H9 (cell line): ENCODE data around the gene ORAI2. TPM values are rescaled to one million over a fixed set of nuclear protein-coding genes. Genes with fewer than 3 reads are reported as not detected.

Experiments
- DNase-seq: peaks from one replicate; pipeline ENCODE4 v3.0.0-alpha.2; 2017
- H2AFZ ChIP-seq: one replicate; pipeline ENCODE4 v1.6.1; 2013; ENCODE audit warnings: mild to moderate bottlenecking, low read length, control low read depth, moderate library complexity
- H2AK5ac ChIP-seq: 2 replicates; pipeline ENCODE4 v1.6.1; 2013; ENCODE audit warnings: low read length, control low read depth, mixed read lengths; ENCODE audit not compliant: insufficient read length
- H2BK120ac ChIP-seq: one replicate; pipeline ENCODE4 v1.6.1; 2013; ENCODE audit warnings: low read depth, mild to moderate bottlenecking, low read length, control low read depth, inconsistent platforms; ENCODE audit not compliant: poor library complexity, severe bottlenecking
- H2BK12ac ChIP-seq: 2 replicates; pipeline ENCODE4 v1.6.1; 2013; ENCODE audit warnings: low read length, control low read depth, mixed read lengths, low read depth; ENCODE audit not compliant: insufficient read length
- H2BK15ac ChIP-seq: 2 replicates; pipeline ENCODE4 v1.6.1; 2013; ENCODE audit warnings: low read depth, low read length, control low read depth
- H2BK20ac ChIP-seq: one replicate; pipeline ENCODE4 v1.6.1; 2013; ENCODE audit warnings: low read depth, mild to moderate bottlenecking, low read length, control low read depth, inconsistent platforms; ENCODE audit not compliant: poor library complexity, severe bottlenecking
- H2BK5ac ChIP-seq: 2 replicates; pipeline ENCODE4 v1.6.1; 2013; ENCODE audit warnings: low read length, control low read depth, mixed read lengths; ENCODE audit not compliant: insufficient read length
- H3K14ac ChIP-seq: 2 replicates; pipeline ENCODE4 v1.6.1; 2013; ENCODE audit warnings: low read length, control low read depth; ENCODE audit not compliant: insufficient read depth
- H3K18ac ChIP-seq: 2 replicates; pipeline ENCODE4 v1.6.1; 2013; ENCODE audit warnings: low read depth, mild to moderate bottlenecking, mixed read lengths, low read length, control low read depth; ENCODE audit not compliant: insufficient read length
- H3K23ac ChIP-seq: 2 replicates; pipeline ENCODE4 v1.6.1; 2013; ENCODE audit warnings: low read length, control low read depth, mixed read lengths, low read depth; ENCODE audit not compliant: insufficient read length
- H3K23me2 ChIP-seq: 2 replicates; pipeline ENCODE4 v1.6.1; 2013; ENCODE audit warnings: low read depth, mild to moderate bottlenecking, mixed read lengths, low read length, control low read depth; ENCODE audit not compliant: insufficient read length, poor library complexity, severe bottlenecking
- H3K27ac ChIP-seq: 2 replicates; pipeline ENCODE4 v1.5.1; 2013; ENCODE audit warnings: low read length, control low read depth, mixed read lengths, low read depth; ENCODE audit not compliant: insufficient read length
- H3K27me3 ChIP-seq: 2 replicates; pipeline ENCODE4 v1.6.1; 2013; ENCODE audit warnings: low read length, control low read depth, inconsistent platforms; ENCODE audit not compliant: insufficient read depth
- H3K4ac ChIP-seq: 2 replicates; pipeline ENCODE4 v1.6.1; 2013; ENCODE audit warnings: low read depth, mild to moderate bottlenecking, control low read depth, inconsistent platforms, low read length, moderate library complexity
- H3K4me1 ChIP-seq: 2 replicates; pipeline ENCODE4 v1.6.1; 2013; ENCODE audit warnings: low read length, control low read depth, inconsistent platforms; ENCODE audit not compliant: insufficient read depth
- H3K4me2 ChIP-seq: 2 replicates; pipeline ENCODE4 v1.6.1; 2013; ENCODE audit warnings: low read length, control low read depth, mixed read lengths; ENCODE audit not compliant: insufficient read length, insufficient read depth
- H3K56ac ChIP-seq: 2 replicates; pipeline ENCODE4 v1.6.1; 2013; ENCODE audit warnings: low read depth, mild to moderate bottlenecking, mixed read lengths, low read length, control low read depth; ENCODE audit not compliant: insufficient read length
- H3K79me1 ChIP-seq: 2 replicates; pipeline ENCODE4 v1.6.1; 2013; ENCODE audit warnings: low read depth, mild to moderate bottlenecking, moderate library complexity, low read length, control low read depth, inconsistent platforms; ENCODE audit not compliant: insufficient read depth, poor library complexity, severe bottlenecking
- H3K79me2 ChIP-seq: 2 replicates; pipeline ENCODE4 v1.6.1; 2013; ENCODE audit warnings: low read length, control low read depth, inconsistent platforms; ENCODE audit not compliant: insufficient read depth
- H3K9ac ChIP-seq: 2 replicates; pipeline ENCODE4 v1.6.1; 2013; ENCODE audit warnings: low read length, control low read depth, mixed read lengths; ENCODE audit not compliant: insufficient read length; ENCODE audit errors: extremely low read depth
- H3K9me3 ChIP-seq: one replicate; pipeline ENCODE4 v1.6.1; 2013; ENCODE audit warnings: low read depth, low read length, inconsistent platforms; ENCODE audit not compliant: control insufficient read depth
- H3T11ph ChIP-seq: one replicate; pipeline ENCODE4 v1.6.1; 2013; ENCODE audit warnings: mild to moderate bottlenecking, low read length, control low read depth, inconsistent platforms
- H4K20me1 ChIP-seq: one replicate; pipeline ENCODE4 v1.6.1; 2013; ENCODE audit not compliant: control insufficient read depth, insufficient read length, insufficient read depth
- H4K5ac ChIP-seq: 2 replicates; pipeline ENCODE4 v1.6.1; 2013; ENCODE audit warnings: low read depth, mild to moderate bottlenecking, mixed read lengths, low read length, control low read depth; ENCODE audit not compliant: insufficient read length
- H4K8ac ChIP-seq: replicated peaks from 2 replicates; pipeline ENCODE4 v1.6.1; 2013; ENCODE audit warnings: low read length, control low read depth, mixed read lengths, low read depth; ENCODE audit not compliant: insufficient read length
- H4K91ac ChIP-seq: 2 replicates; pipeline ENCODE4 v1.6.1; 2013; ENCODE audit warnings: low read depth, mild to moderate bottlenecking, moderate library complexity, mixed read lengths, low read length, control low read depth; ENCODE audit not compliant: insufficient read length
- H3K27ac Mint-ChIP-seq, 3 experiments: 2 replicates in 2 of 3; 3 replicates in 1 of 3; pipeline ENCODE4 v1.8.0; 2020 to 2021; ENCODE audit warnings: mixed read lengths in 3 of 3, mild to moderate bottlenecking in 1 of 3, moderate library complexity in 1 of 3
- H3K27me3 Mint-ChIP-seq: 2 replicates; pipeline ENCODE4 v1.8.0; 2021; ENCODE audit warnings: low read depth, mild to moderate bottlenecking, moderate library complexity, mixed read lengths
- H3K36me3 Mint-ChIP-seq, 3 experiments: 2 replicates in 2 of 3; 3 replicates in 1 of 3; pipeline ENCODE4 v1.8.0; 2020 to 2021; ENCODE audit warnings: low read depth in 3 of 3, mixed read lengths in 3 of 3; ENCODE audit not compliant: insufficient read depth in 1 of 3
- H3K4me1 Mint-ChIP-seq, 2 experiments: 2 replicates each; pipeline ENCODE4 v1.8.0; 2020; ENCODE audit warnings: mixed read lengths in 2 of 2
- H3K4me3 Mint-ChIP-seq, 2 experiments: 2 replicates in 1 of 2; 3 replicates in 1 of 2; pipeline ENCODE4 v1.8.0; 2020 to 2021; ENCODE audit warnings: mild to moderate bottlenecking in 2 of 2, mixed read lengths in 2 of 2, moderate library complexity in 1 of 2
- H3K9me3 Mint-ChIP-seq, 2 experiments: 2 replicates in 1 of 2; 3 replicates in 1 of 2; pipeline ENCODE4 v1.8.0; 2020; ENCODE audit warnings: mild to moderate bottlenecking in 2 of 2, mixed read lengths in 2 of 2, moderate library complexity in 1 of 2
- WGBS: extraction: QIAGEN DNeasy Blood & Tissue Kit; methylation state at CpG from one replicate; pipeline ENCODE4 v1.1.7; 2013; ENCODE audit warnings: missing lambda C conversion rate, low lambda C conversion rate, mixed read lengths; ENCODE audit not compliant: insufficient read length; ENCODE audit errors: extremely low coverage; 5-methylcytosine and 5-hydroxymethylcytosine counted together
- total RNA-seq: library from RNA; stranded (reverse); gene quantifications from 2 replicates; pipeline ENCODE4 v1.2.1, GENCODE V29; 2021
- TF ChIP-seq, protein P1 (sequence below): fragments of 200-600 bp; sonication (generic); conservative IDR thresholded peaks from 3 replicates; pipeline ENCODE4 v1.8.0; 2021; ENCODE audit warnings: antibody characterized with exemption, mild to moderate bottlenecking

ORAI2 gene
- total RNA-seq, 1 experiment from 2014 or later = 26.6 TPM

DNA sequence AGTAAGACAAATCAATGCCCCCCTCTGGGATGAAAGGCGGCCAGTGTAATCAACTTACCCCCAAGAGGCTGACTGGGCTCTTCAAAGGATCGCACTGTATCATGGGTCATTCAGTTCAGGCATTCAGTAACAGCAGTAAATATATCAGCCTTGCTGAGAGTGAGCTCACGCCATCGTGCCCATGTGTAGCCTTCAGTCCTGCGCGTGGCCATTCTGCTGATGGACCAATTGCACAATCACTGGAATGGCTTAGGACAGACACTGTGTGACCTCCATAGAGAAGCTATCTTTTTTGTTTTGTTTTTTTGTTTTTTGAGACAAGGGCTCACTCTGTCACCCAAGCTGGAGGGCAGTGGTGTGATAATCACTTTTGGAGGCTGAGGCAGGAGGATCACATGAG, 46.3 kb upstream of the ORAI2 start:
- Mint-ChIP-seq H3K27ac (peak overlapping the region in 2 of 3 experiments; percentile 16 to 68; a peak in 2 of 7 replicates), H3K9me3 (no peaks in the 10 kb centered on the region), H3K4me3 (no peak overlapping the region; a peak in 1 of 5 replicates), H3K36me3 (peaks cover 11 to 41% (median 30%) of the 10 kb centered on the region in 3 experiments; a peak in 6 of 7 replicates), H3K4me1 (peaks cover 0 to 3% of the 10 kb centered on the region in 2 experiments; a peak in 1 of 4 replicates), H3K27me3 (no peaks in the 10 kb centered on the region)
- no peak overlapping the region for H2BK20ac ChIP-seq
- H3K4me1 ChIP-seq = no peaks in the 10 kb centered on the region
- H4K20me1 ChIP-seq = no peaks in the 10 kb centered on the region
- H3K18ac ChIP-seq = no peak overlapping the region
- no peaks in the 10 kb centered on the region for H3K9me3 ChIP-seq
- no CpG with 5 or more reads among the region's 6 CpGs for WGBS
- no peak overlapping the region for H3K9ac ChIP-seq
- H4K8ac ChIP-seq = no peak overlapping the region
- no peak overlapping the region for H4K91ac ChIP-seq
- no peak overlapping the region for H3K4me2 ChIP-seq
- no peak overlapping the region for H3K14ac ChIP-seq
- H2BK12ac ChIP-seq = no peak overlapping the region
- no peak overlapping the region for H2BK120ac ChIP-seq
- no peak overlapping the region for H2AK5ac ChIP-seq
- no peaks in the 10 kb centered on the region for H3K79me2 ChIP-seq
- no peaks in the 10 kb centered on the region for H3K79me1 ChIP-seq
- no peak overlapping the region for H3T11ph ChIP-seq
- H3K27ac ChIP-seq = no peak overlapping the region
- no peak overlapping the region for H2BK5ac ChIP-seq
- no peak overlapping the region for H2BK15ac ChIP-seq
- no peak overlapping the region for H2AFZ ChIP-seq
- H3K4ac ChIP-seq = no peak overlapping the region
- TF ChIP-seq, protein P1, sequence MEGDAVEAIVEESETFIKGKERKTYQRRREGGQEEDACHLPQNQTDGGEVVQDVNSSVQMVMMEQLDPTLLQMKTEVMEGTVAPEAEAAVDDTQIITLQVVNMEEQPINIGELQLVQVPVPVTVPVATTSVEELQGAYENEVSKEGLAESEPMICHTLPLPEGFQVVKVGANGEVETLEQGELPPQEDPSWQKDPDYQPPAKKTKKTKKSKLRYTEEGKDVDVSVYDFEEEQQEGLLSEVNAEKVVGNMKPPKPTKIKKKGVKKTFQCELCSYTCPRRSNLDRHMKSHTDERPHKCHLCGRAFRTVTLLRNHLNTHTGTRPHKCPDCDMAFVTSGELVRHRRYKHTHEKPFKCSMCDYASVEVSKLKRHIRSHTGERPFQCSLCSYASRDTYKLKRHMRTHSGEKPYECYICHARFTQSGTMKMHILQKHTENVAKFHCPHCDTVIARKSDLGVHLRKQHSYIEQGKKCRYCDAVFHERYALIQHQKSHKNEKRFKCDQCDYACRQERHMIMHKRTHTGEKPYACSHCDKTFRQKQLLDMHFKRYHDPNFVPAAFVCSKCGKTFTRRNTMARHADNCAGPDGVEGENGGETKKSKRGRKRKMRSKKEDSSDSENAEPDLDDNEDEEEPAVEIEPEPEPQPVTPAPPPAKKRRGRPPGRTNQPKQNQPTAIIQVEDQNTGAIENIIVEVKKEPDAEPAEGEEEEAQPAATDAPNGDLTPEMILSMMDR = no peak
- H3K56ac ChIP-seq = no peak overlapping the region
- no peak overlapping the region for H3K23ac ChIP-seq
- no peaks in the 10 kb centered on the region for H3K27me3 ChIP-seq
- H4K5ac ChIP-seq = no peak overlapping the region
- no peaks in the 10 kb centered on the region for H3K23me2 ChIP-seq
- DNase-seq = no peak
